Measurements from ENCODE around the gene HYAL2. TPM values are rescaled to one million over a fixed set of nuclear protein-coding genes. Genes with fewer than 3 reads are reported as not detected.

HYAL2 gene, protein sequence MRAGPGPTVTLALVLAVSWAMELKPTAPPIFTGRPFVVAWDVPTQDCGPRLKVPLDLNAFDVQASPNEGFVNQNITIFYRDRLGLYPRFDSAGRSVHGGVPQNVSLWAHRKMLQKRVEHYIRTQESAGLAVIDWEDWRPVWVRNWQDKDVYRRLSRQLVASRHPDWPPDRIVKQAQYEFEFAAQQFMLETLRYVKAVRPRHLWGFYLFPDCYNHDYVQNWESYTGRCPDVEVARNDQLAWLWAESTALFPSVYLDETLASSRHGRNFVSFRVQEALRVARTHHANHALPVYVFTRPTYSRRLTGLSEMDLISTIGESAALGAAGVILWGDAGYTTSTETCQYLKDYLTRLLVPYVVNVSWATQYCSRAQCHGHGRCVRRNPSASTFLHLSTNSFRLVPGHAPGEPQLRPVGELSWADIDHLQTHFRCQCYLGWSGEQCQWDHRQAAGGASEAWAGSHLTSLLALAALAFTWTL
- total RNA-seq = 271 and 320 TPM in 2 replicates

DNA sequence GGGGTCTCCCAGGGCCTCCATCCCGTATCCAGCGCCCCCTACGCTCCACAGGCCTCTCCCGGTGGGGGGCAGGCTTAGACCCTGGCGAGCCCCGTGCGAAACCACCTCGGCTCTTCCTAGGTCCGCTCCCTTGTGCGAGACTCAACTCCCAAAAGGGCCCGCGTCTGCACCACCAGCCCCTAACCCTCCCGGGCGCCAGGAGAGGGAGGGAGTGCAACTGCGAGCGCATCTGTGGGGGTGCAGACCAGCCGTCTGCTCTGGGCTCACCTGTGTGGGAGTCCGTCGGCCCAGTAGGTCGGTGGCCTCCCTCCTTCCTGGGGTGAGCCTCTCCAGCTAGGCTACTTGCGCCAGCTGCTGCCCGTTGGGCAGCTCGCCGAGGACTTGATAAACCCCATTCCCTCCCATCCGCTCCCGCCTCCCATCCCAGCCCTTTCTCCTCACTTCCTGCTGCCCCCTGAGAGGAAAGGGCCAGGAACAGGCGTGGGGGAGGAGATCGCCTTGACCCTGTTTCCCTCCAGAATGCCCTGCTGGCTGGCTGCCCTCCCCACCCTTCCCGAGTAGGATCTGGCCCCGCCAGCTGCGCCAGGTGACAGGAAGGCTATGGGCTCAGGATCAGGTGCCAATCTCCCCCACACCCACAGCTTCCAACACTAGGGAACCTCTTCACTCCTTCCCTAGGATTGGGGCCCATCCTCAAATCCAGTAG, at the start of gene HYAL2:
TSS of gene HYAL2 (minus strand) at position 360 of the 706 bp plus-strand sequence. CDS start 2,256 bp downstream, outside the sequence.

DNA sequence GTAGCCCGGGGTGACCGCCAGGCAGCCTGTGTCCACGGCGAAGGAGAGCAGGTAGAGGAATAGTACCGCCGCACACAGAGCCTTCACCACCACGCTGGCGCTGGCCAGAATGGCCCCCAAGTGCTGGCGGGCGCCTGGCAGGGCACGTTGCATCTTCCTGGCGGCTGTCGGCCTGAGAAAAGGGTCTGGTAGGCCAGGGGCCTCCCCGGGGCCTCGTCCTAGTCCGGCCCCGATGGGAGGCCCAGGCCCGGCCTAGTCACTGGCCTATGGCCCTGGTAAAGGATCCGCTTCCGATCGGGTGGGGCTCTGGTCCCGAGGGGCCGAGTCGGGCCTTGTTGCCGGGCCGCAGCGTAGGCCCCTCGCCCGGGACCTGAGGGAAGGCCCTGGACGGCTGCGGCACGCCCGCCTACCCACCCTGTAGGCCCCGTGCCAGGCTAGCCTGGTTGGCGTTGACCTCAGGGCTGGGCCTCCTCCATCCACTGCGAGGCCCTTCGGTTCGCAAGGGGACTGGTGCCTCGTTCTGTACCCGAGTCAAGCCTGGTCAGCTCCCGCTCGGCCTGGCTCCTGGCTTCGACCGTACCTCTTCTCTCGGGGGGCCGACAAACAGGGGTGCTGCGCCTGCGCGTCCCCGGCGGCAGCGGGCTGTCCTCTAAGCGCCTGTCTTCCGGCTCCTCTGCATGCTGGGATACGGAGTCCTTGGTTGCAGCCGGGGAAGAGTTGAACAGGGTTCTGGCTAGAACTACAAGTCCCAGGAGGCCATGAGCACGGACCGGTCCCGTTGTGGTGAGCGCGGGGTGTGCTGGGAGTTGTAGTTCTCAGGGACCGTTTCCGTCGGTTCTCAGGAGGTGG, 36.6 kb upstream of the HYAL2 start, which contains the start of gene TMEM115:
TSS of gene TMEM115 (minus strand) at position 611 of the 849 bp plus-strand sequence. CDS start at position 153, 458 bp downstream.

DNA sequence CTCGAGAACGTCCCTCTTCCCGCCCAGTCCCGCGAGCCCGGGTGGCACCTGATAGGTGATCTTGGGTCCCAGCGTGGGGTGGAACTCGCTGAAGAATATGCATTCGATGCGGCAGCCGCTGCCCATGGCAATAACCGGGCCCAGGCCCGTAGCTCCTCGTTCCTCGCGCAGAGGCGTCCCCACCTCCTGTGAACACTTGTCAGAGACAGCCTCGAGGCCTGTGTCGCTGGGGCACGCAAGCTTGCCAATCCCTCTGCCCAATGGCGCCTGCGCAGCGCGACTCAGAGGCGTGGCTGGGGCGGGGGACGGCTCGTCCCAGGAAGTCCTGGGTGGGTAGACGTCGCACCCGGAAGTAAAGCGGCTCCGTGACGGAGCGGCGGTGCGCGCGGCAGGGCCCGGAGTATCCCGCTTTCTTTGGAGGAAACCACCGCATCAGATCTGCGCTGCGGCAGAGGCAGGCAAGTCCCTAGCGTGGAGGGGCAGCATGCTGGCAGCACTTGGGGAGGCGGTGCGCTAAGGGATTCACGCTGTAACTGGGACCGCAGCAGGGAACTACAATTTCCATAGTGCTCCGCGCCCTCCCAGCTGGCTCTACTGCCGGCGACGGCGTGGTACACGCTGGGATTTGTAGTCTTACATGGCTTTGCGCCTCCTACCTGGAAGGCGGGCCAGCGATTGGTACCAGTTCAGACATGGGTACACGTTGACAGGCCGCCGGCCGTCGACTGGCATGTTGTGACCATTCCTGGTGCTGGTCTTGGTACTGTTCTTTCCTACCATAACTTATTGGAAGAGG, 28.2 kb upstream of the HYAL2 start, which contains the start of the genes CYB561D2 and NPRL2:
TSS of gene CYB561D2 (plus strand) at position 336 of the 796 bp plus-strand sequence. CDS start 572 bp downstream, outside the sequence.
TSS of gene NPRL2 (minus strand) at position 249 of the 796 bp plus-strand sequence. CDS start at position 126, 123 bp downstream.

DNA sequence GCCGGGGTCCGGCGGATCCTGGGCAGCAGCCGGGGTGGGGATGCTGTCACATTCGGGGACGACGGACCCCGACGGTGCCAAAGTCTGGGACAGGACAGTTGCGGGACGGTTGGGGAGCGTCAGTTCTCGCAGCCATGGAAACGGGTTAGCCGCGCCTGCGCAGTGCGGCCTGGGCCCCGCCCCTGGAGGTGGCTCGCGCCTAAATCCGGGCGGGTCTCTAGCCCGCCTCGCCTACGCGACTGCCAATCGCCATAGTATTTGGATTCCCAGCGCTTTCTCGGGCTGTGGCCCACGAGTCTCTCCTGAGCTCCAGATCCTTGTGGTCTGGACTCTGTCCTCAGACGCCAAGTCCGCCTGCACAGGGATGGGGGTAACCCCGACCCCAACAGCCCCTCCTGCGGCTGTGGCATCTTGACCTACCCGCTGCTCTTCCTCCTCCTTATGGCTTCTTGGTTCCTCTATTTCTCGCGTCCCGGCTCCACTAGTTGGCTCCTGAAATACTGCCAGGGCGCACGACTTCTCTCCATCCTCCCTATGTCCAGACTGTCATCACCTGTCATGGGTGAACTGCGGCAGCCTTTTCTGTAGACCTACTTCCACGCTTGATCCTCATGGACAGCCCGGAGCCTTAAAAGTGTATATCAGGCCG, 23.2 kb upstream of the HYAL2 start, which contains the start of gene ZMYND10:
TSS of gene ZMYND10 (minus strand) at position 147 of the 649 bp plus-strand sequence. CDS start 153 bp downstream, outside the sequence.

DNA sequence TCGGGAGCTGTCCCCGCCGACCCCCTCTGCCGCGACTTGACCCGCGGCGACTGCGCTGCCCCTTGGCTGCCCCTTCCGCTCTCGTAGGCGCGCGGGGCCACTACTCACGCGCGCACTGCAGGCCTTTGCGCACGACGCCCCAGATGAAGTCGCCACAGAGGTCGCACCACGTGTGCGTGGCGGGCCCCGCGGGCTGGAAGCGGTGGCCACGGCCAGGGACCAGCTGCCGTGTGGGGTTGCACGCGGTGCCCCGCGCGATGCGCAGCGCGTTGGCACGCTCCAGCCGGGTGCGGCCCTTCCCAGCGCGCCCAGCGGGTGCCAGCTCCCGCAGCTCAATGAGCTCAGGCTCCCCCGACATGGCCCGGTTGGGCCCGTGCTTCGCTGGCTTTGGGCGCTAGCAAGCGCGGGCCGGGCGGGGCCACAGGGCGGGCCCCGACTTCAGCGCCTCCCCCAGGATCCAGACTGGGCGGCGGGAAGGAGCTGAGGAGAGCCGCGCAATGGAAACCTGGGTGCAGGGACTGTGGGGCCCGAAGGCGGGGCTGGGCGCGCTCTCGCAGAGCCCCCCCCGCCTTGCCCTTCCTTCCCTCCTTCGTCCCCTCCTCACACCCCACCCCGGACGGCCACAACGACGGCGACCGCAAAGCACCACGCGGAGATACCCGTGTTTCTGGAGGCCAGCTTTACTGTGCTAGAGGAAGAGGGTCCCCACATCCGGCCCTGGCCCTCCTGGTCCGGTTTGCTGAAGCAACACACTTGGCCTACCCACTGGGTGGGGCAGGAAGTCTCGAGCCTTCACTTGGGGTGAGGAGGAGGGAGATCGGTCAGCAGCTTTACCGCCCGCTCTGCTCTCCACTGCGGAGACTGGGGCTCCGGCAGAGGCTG, 18.1 kb upstream of the HYAL2 start, which contains the start of gene RASSF1:
TSS of gene RASSF1 (minus strand) at position 389 of the 882 bp plus-strand sequence. CDS start at position 358, 31 bp downstream.

DNA sequence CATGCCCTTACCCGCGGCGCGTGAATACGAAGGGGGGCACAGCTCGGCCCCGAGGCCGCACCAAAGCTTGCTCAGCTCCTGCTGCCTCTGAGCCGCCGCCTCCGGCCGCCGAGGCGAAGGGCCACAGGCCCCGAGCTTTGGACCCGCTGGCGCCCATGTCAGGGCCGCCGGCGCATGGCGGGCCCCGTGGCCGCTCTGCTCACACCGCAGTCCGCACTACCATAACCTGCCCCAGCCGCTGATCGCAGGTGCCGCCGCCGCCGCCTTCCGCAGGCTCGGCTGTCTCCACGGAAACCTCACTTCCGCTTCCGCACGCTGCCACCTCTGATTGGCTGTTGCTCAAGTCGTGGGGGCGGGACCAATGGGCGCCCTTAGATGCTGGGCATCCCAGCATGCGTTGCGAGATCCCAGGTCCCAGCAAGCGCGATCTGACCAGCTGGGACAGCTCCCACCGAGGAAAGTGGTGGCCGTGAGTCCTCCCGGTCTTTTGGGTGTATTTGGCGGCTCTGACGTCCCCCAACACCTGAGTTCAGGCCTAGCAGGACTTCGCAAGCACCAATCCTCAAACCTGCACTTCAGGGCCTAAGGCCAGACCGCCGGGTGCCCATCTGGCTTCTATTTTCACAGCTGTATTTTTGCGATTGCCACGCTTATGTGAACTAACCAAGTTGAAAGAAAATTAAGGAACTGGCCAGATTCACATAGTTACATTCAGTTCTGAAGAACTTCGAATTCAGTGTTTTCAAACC, 5.6 kb upstream of the HYAL2 start, which contains the start of gene TUSC2:
TSS of gene TUSC2 (minus strand) at position 281 of the 749 bp plus-strand sequence. CDS start at position 157, 124 bp downstream.

DNA sequence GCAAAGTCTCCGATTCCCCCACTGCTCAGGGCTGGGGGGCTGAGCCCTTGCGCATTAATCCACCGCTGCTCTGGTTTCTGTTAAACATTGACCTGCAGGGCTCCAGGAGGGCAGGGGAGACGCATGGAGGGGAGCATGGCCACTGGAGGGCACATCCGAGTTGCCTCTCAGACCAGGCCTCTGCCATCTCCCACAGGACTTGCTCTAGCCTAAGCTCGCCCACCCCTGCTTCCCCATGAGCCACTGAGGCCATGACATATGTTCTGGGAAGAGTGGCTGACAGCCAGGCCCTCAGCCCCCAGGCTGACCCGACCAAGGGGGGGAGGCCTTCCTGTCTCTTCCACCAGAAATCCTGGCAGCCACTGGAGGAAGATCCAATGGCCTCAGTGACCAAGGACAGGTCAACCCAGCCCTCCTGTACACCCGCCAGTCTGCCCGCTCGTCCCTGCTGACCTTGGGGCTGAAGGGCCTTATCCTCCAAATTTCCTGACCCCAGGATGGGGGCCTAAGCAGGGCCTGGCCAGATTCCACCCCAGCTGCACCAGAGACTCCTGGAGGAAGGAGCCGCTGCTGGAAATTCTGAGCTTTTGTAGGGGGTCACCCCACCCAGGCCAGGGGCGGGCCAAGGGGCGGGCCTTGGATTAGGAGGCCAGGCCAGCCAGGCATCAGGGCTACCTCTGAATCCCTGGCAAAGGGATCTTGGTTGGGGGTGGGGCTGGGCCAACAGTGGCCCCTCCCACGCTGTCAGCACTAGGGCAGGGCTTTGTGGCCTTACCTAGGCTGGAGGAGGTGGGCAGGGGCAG, 19.3 kb downstream of the HYAL2 start, which contains the start of gene HYAL1:
TSS of gene HYAL1 (minus strand) at position 562 of the 803 bp plus-strand sequence. CDS start 618 bp downstream, outside the sequence.

DNA sequence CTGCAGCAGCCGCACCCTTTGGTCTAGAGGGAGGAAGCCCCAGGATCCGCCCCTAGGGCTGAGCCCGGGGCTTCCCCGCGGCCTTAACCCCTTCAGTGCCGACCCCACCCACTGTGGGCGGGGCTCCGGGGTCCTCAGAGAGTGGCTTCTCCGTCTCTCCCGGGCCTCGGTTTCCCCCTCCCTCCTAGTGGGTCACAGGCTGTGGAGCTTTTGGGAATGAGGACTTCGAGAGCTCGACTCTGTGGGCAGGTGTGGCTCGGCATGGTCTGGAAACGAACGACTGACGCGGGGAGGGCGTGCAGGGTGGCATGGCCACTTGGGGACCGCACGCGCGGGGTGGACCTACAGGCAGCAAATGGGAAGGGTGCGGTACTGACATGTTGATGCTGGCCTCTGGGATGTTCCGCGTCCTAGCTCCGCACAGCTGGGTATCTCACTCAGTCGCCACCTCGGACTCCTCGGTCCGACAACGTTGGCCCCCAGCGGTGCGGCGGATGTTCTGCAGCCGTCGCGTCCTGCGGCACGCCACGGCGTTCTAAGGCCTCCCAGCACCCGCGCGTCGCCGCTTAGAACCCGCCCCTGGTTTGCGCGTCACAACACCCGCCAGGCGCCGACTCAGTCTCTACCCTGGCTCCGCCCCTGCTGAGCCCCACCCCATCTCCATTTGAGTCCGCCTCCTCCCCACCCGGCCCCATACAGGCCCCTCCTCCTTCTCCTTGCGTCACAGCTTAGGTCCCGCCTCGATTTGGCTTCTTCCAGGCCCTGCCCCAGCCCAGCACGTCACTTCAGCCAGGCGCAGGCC, 23.5 kb downstream of the HYAL2 start, which contains the start of the genes HYAL3 and NAA80:
TSS of gene HYAL3 (minus strand) at position 570 of the 802 bp plus-strand sequence. CDS start 3,803 bp downstream, outside the sequence.
TSS of gene NAA80 (minus strand) at position 570 of the 802 bp plus-strand sequence. CDS start 1,942 bp downstream, outside the sequence.

DNA sequence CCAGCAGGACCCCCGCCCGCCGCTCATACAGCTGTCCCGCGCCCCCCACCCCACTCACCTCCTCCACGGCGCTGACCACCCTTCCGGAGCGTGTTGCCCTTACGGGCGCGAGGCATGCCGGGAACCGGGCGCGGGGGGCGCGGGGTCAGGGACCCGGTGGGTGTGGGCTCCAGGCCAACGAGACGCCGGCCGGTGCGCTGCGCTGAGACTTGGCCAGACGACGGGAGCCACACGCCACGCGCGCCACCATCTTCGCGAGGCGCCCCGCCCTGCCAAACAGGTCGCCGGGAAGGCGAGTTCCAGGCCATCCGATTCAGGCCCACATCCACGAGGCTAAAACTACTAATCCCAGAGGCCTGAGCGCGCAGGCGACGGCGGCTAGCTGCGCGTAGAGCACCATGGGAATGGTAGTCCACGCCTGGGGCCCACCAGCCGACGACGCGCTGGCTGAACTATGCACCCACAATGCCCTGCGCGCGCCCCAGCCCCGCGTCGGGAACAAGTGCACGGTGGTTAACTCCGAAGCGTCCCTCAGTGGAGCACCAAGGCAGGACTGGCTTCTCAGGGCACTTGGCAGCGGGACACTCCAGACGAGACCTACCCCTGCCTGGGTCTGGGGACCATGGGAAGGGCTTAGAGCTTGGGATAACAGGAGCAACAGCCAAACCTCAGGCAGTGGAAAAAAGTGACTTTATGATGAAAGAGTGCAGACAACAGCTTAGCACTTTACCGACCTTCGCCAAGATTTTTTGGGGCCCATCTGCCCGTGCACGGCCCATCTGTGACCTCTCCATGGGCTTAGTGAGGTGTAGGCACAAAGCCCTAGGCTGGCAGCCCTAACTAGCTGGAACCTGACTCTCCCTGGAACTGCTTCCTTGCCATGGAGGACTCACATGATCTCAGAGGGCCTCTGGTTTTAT, 30.1 kb downstream of the HYAL2 start, which contains the start of gene IFRD2:
TSS of gene IFRD2 (minus strand) at position 271 of the 920 bp plus-strand sequence. CDS start at position 116, 155 bp downstream.

DNA sequence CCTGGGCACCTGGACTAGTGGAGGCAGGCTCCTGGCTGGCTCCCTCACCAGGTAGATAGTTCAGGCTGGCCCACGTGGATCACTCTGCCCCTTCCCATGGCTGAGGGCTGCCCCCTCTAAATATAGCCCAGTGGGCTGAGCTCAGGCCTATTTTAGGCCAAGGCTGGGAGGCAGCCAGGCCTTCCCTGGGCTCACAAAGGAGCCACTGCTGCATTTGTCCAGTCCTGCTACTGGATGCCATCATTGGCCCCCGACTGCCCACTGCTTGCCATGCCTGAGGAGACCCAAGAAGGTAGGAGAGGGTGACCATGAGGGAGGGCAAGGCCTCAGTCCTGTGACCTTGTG, 43.7 kb downstream of the HYAL2 start, which contains the start of gene LSMEM2:
TSS of gene LSMEM2 (plus strand) at position 208 of the 345 bp plus-strand sequence. CDS start at position 235, 27 bp downstream.

DNA sequence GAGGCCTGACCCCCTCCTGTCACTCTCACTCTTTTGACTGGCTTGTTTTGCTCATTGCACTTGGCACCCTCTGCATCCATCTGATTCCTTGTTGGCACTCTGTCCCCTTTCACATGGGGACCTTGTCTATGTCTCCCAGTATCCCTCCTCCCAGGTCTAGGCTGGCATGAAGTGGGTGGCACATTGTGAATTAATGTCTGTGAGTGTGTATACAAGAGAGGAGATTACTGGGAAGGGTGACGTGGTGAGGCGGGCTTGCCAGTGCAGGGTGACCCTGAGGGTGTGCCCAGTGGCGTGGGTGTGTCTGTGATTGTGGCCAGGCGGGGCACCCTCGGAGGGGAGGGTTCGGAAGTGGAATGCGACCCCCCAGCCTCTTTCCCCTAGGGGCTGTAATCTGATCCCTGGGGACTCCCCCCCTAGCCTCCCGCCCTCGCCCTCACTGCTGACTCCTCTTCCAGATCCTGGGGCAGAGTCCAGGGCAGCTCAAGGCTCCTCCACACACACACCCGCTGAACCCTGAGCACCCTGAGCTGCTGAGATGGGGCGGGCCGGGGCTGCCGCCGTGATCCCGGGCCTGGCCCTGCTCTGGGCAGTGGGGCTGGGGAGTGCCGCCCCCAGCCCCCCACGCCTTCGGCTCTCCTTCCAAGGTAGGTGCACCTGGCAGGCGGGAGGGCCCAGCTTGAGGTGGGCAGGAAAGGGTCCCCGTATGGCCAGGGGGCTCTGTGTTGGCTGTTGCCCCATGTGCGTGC, 53.7 kb downstream of the HYAL2 start, which contains the start of gene SEMA3B:
TSS of gene SEMA3B (plus strand) at position 445 of the 749 bp plus-strand sequence. CDS start at position 539, 94 bp downstream.

Measured in thoracic aorta endothelial cell (primary cell).